Measurements from ENCODE around the gene APOD. TPM values are rescaled to one million over a fixed set of nuclear protein-coding genes. Genes with fewer than 3 reads are reported as not detected.

The APOD gene
- total and polyA plus RNA-seq, 10 of the 15 experiments (the other 5 are each of a cell fraction or from before 2014, with no cell fraction given): 0.06 to 0.77 (median 0.47) TPM; not detected in 3

DNA sequence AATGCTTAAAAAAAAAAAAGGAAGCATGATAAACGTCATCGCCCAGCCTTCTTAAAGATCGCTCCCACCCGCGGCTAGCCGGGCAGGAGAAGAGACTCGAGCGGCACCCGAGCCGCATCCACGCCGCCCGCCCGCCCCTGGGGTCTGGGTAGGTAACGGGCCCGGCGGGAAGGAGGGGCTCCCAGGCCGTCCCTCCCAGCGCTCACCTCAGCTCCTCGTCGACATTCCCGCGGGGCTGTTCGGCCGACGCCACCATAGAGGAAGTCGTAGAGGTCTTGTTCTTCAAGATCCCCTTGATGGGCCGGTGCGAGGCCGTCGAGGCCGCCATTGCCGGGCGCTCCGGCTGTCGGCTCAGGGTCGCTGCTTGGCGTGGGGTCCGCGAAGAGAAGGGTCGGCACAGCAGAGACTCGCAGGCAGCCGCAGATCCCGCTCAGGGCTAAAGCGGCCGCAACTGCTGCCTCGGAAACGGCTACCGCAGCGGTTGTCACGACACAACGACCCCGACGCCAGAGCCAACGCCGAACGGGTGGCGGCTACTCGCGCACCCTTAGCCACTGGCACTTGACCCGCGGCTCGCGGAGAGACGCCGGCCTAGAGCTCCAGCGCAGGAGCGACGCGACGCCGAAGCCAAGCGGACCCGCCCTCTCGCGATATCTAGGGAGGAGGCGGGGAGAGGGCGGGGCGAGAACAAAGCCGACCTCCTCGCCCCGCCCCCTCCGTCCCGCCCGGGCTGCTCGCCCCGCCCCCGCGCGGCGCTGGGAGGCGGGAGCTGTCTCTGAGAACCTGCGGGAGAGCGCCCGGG is 40.8 kb downstream of the APOD start, which contains the start of gene PPP1R2 (continued):
- TF ChIP-seq, protein P1, sequence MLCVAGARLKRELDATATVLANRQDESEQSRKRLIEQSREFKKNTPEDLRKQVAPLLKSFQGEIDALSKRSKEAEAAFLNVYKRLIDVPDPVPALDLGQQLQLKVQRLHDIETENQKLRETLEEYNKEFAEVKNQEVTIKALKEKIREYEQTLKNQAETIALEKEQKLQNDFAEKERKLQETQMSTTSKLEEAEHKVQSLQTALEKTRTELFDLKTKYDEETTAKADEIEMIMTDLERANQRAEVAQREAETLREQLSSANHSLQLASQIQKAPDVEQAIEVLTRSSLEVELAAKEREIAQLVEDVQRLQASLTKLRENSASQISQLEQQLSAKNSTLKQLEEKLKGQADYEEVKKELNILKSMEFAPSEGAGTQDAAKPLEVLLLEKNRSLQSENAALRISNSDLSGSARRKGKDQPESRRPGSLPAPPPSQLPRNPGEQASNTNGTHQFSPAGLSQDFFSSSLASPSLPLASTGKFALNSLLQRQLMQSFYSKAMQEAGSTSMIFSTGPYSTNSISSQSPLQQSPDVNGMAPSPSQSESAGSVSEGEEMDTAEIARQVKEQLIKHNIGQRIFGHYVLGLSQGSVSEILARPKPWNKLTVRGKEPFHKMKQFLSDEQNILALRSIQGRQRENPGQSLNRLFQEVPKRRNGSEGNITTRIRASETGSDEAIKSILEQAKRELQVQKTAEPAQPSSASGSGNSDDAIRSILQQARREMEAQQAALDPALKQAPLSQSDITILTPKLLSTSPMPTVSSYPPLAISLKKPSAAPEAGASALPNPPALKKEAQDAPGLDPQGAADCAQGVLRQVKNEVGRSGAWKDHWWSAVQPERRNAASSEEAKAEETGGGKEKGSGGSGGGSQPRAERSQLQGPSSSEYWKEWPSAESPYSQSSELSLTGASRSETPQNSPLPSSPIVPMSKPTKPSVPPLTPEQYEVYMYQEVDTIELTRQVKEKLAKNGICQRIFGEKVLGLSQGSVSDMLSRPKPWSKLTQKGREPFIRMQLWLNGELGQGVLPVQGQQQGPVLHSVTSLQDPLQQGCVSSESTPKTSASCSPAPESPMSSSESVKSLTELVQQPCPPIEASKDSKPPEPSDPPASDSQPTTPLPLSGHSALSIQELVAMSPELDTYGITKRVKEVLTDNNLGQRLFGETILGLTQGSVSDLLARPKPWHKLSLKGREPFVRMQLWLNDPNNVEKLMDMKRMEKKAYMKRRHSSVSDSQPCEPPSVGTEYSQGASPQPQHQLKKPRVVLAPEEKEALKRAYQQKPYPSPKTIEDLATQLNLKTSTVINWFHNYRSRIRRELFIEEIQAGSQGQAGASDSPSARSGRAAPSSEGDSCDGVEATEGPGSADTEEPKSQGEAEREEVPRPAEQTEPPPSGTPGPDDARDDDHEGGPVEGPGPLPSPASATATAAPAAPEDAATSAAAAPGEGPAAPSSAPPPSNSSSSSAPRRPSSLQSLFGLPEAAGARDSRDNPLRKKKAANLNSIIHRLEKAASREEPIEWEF (IDR thresholded peaks at IDR 0.05; ENCODE audit: insufficient replicate concordance, low read depth, low read length): no peak
- TF ChIP-seq, protein P2, sequence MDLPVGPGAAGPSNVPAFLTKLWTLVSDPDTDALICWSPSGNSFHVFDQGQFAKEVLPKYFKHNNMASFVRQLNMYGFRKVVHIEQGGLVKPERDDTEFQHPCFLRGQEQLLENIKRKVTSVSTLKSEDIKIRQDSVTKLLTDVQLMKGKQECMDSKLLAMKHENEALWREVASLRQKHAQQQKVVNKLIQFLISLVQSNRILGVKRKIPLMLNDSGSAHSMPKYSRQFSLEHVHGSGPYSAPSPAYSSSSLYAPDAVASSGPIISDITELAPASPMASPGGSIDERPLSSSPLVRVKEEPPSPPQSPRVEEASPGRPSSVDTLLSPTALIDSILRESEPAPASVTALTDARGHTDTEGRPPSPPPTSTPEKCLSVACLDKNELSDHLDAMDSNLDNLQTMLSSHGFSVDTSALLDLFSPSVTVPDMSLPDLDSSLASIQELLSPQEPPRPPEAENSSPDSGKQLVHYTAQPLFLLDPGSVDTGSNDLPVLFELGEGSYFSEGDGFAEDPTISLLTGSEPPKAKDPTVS (IDR thresholded peaks at IDR 0.05; ENCODE audit: low read depth, low read length): no peak
- TF ChIP-seq ESRRA (IDR thresholded peaks at IDR 0.05; ENCODE audit: low read length) (no peak), JUND (IDR thresholded peaks at IDR 0.05; ENCODE audit: low read depth, low read length) (no peak), RBBP5 (conservative IDR thresholded peaks at IDR 0.05) (no peak), KDM1A (IDR thresholded peaks at IDR 0.05; ENCODE audit: borderline replicate concordance) (no peak), CEBPB (IDR thresholded peaks at IDR 0.05; ENCODE audit: borderline replicate concordance in 1 of 2, low read depth in 2 of 2, low read length in 2 of 2) (no peak), PAX8 (IDR thresholded peaks at IDR 0.05) (no peak)
- TF ChIP-seq, protein P3, sequence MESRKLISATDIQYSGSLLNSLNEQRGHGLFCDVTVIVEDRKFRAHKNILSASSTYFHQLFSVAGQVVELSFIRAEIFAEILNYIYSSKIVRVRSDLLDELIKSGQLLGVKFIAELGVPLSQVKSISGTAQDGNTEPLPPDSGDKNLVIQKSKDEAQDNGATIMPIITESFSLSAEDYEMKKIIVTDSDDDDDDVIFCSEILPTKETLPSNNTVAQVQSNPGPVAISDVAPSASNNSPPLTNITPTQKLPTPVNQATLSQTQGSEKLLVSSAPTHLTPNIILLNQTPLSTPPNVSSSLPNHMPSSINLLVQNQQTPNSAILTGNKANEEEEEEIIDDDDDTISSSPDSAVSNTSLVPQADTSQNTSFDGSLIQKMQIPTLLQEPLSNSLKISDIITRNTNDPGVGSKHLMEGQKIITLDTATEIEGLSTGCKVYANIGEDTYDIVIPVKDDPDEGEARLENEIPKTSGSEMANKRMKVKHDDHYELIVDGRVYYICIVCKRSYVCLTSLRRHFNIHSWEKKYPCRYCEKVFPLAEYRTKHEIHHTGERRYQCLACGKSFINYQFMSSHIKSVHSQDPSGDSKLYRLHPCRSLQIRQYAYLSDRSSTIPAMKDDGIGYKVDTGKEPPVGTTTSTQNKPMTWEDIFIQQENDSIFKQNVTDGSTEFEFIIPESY (IDR thresholded peaks at IDR 0.05): no peak
- TF ChIP-seq, protein P4, sequence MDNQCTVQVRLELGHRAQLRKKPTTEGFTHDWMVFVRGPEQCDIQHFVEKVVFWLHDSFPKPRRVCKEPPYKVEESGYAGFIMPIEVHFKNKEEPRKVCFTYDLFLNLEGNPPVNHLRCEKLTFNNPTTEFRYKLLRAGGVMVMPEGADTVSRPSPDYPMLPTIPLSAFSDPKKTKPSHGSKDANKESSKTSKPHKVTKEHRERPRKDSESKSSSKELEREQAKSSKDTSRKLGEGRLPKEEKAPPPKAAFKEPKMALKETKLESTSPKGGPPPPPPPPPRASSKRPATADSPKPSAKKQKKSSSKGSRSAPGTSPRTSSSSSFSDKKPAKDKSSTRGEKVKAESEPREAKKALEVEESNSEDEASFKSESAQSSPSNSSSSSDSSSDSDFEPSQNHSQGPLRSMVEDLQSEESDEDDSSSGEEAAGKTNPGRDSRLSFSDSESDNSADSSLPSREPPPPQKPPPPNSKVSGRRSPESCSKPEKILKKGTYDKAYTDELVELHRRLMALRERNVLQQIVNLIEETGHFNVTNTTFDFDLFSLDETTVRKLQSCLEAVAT (IDR thresholded peaks at IDR 0.05): no peak
- TF ChIP-seq, protein P5, sequence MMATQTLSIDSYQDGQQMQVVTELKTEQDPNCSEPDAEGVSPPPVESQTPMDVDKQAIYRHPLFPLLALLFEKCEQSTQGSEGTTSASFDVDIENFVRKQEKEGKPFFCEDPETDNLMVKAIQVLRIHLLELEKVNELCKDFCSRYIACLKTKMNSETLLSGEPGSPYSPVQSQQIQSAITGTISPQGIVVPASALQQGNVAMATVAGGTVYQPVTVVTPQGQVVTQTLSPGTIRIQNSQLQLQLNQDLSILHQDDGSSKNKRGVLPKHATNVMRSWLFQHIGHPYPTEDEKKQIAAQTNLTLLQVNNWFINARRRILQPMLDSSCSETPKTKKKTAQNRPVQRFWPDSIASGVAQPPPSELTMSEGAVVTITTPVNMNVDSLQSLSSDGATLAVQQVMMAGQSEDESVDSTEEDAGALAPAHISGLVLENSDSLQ (IDR thresholded peaks at IDR 0.05): no peak
- TF ChIP-seq, protein P6, sequence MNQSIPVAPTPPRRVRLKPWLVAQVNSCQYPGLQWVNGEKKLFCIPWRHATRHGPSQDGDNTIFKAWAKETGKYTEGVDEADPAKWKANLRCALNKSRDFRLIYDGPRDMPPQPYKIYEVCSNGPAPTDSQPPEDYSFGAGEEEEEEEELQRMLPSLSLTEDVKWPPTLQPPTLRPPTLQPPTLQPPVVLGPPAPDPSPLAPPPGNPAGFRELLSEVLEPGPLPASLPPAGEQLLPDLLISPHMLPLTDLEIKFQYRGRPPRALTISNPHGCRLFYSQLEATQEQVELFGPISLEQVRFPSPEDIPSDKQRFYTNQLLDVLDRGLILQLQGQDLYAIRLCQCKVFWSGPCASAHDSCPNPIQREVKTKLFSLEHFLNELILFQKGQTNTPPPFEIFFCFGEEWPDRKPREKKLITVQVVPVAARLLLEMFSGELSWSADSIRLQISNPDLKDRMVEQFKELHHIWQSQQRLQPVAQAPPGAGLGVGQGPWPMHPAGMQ (IDR thresholded peaks at IDR 0.05; ENCODE audit: borderline replicate concordance): no peak

Data from GM12878 (cell line).